Mesendoderm (in vitro differentiated cells): Measurements from ENCODE around the gene STARD8.
"Not testable (repeated sequence)": the region's sequence is repeated elsewhere in the genome, so short reads cannot be mapped to it uniquely, and the experiment has no call there.

Experiments
- DNase-seq: peaks from one replicate; pipeline ENCODE4 v3.0.0; 2013
- H2AK5ac ChIP-seq: 2 replicates; pipeline ENCODE4 v1.6.1; 2013; ENCODE audit warnings: low read length, inconsistent platforms
- H2BK120ac ChIP-seq: 2 replicates; pipeline ENCODE4 v1.6.1; 2013; ENCODE audit warnings: low read depth, mild to moderate bottlenecking, low read length, moderate library complexity, mixed read lengths
- H2BK15ac ChIP-seq: replicated peaks from 2 replicates; pipeline ENCODE4 v1.6.1; 2013; ENCODE audit warnings: low read depth, mild to moderate bottlenecking, moderate library complexity
- H2BK5ac ChIP-seq: 2 replicates; pipeline ENCODE4 v1.6.1; 2013; ENCODE audit warnings: low read length, inconsistent platforms
- H3K18ac ChIP-seq: 2 replicates; pipeline ENCODE4 v1.6.1; 2013; ENCODE audit warnings: mild to moderate bottlenecking, low read length, mixed read lengths
- H3K23ac ChIP-seq: one replicate; pipeline ENCODE4 v1.6.1; 2013; ENCODE audit warnings: low read length
- H3K27ac ChIP-seq: 2 replicates; pipeline ENCODE4 v1.5.1; 2013; ENCODE audit warnings: low read depth, mild to moderate bottlenecking, inconsistent platforms, low read length, moderate library complexity
- H3K27me3 ChIP-seq: 2 replicates; pipeline ENCODE4 v1.6.1; 2013; ENCODE audit warnings: low read length, control low read depth, mild to moderate bottlenecking, inconsistent platforms; ENCODE audit not compliant: insufficient read depth, poor library complexity
- H3K36me3 ChIP-seq: 2 replicates; pipeline ENCODE4 v1.6.1; 2013; ENCODE audit warnings: low read length, inconsistent platforms; ENCODE audit not compliant: control insufficient read depth, insufficient read depth
- H3K4ac ChIP-seq: one replicate; pipeline ENCODE4 v1.6.1; 2013; ENCODE audit warnings: low read depth, mild to moderate bottlenecking, low read length, moderate library complexity
- H3K4me1 ChIP-seq: 2 replicates; pipeline ENCODE4 v1.6.1; 2013; ENCODE audit warnings: low read depth, low read length, inconsistent platforms; ENCODE audit not compliant: control insufficient read depth
- H3K4me2 ChIP-seq: 2 replicates; pipeline ENCODE4 v1.6.1; 2013; ENCODE audit warnings: low read length
- H3K4me3 ChIP-seq: 2 replicates; pipeline ENCODE4 v1.5.1; 2013; ENCODE audit warnings: mild to moderate bottlenecking, low read length
- H3K56ac ChIP-seq: one replicate; pipeline ENCODE4 v1.6.1; 2013; ENCODE audit warnings: low read length
- H3K79me1 ChIP-seq: 2 replicates; pipeline ENCODE4 v1.6.1; 2013; ENCODE audit warnings: low read length, inconsistent platforms
- H3K79me2 ChIP-seq: 2 replicates; pipeline ENCODE4 v1.6.1; 2013; ENCODE audit warnings: mild to moderate bottlenecking, low read length; ENCODE audit not compliant: control insufficient read depth, insufficient read depth
- H3K9ac ChIP-seq: 2 replicates; pipeline ENCODE4 v1.6.1; 2013; ENCODE audit warnings: low read length, inconsistent platforms
- H4K5ac ChIP-seq: one replicate; pipeline ENCODE4 v1.6.1; 2013; ENCODE audit warnings: low read length
- H4K8ac ChIP-seq: one replicate; pipeline ENCODE4 v1.6.1; 2013; ENCODE audit warnings: low read depth, mild to moderate bottlenecking, control low read depth, low read length, moderate library complexity
- WGBS: extraction: QIAGEN DNeasy Blood & Tissue Kit; methylation state at CpG from one replicate; pipeline ENCODE4 v1.1.7; 2013; ENCODE audit warnings: low lambda C conversion rate, missing lambda C conversion rate; ENCODE audit not compliant: insufficient coverage; ENCODE audit errors: extremely low coverage; 5-methylcytosine and 5-hydroxymethylcytosine counted together

STARD8 gene

GRCh38 chrX:68627986-68628385 lies 19.5 kb upstream of the STARD8 start:
- Histone ChIP-seq H3K4ac (no peak overlapping the region), H2BK5ac (no peak overlapping the region), H4K8ac (no peak overlapping the region), H2AK5ac (no peak overlapping the region), H2BK15ac (no peak overlapping the region), H3K18ac (no peak overlapping the region), H3K4me3 (no peak overlapping the region), H3K56ac (no peak overlapping the region), H3K27ac (no peak overlapping the region), H2BK120ac (no peak overlapping the region), H4K5ac (no peak overlapping the region), H3K79me1 (no peaks in the 10 kb centered on the region), H3K27me3 (no peaks in the 10 kb centered on the region), H3K79me2 (no peaks in the 10 kb centered on the region), H3K4me1 (no peaks in the 10 kb centered on the region), H3K36me3 (no peaks in the 10 kb centered on the region), H3K4me2 (no peak overlapping the region), H3K23ac (no peak overlapping the region), H3K9ac (no peak overlapping the region)
- DNase-seq = no peak
- WGBS = no CpG with 5 or more reads among the region's 5 CpGs

GRCh38 chrX:68629936-68630335 lies 17.5 kb upstream of the STARD8 start:
- not testable (repeated sequence) for DNase-seq, H3K4me2 ChIP-seq, H2BK5ac ChIP-seq, H4K5ac ChIP-seq, H3K23ac ChIP-seq, H3K4me3 ChIP-seq, H3K4me1 ChIP-seq, H2AK5ac ChIP-seq, H2BK120ac ChIP-seq, H4K8ac ChIP-seq, H3K79me1 ChIP-seq, H3K56ac ChIP-seq, H3K18ac ChIP-seq, H3K27me3 ChIP-seq, H3K79me2 ChIP-seq, H3K4ac ChIP-seq, H3K36me3 ChIP-seq, H3K9ac ChIP-seq, H2BK15ac ChIP-seq, H3K27ac ChIP-seq
- WGBS = no CpG with 5 or more reads among the region's 7 CpGs

GRCh38 chrX:68631336-68631735 lies 16.1 kb upstream of the STARD8 start:
- no CpG with 5 or more reads among the region's 4 CpGs for WGBS

GRCh38 chrX:68632491-68632890 lies 15.0 kb upstream of the STARD8 start:
- Histone ChIP-seq H3K4me3 (no peak overlapping the region), H2BK5ac (no peak overlapping the region), H2BK120ac (no peak overlapping the region), H2AK5ac (no peak overlapping the region), H3K4me1 (no peaks in the 10 kb centered on the region), H4K5ac (no peak overlapping the region), H4K8ac (no peak overlapping the region), H3K23ac (no peak overlapping the region), H3K9ac (no peak overlapping the region), H3K36me3 (no peaks in the 10 kb centered on the region), H3K4ac (no peak overlapping the region), H3K27me3 (no peaks in the 10 kb centered on the region), H3K79me2 (no peaks in the 10 kb centered on the region), H3K27ac (no peak overlapping the region), H3K56ac (no peak overlapping the region), H3K79me1 (no peaks in the 10 kb centered on the region), H2BK15ac (no peak overlapping the region), H3K4me2 (no peak overlapping the region), H3K18ac (no peak overlapping the region)
- DNase-seq = no peak
- WGBS = no CpG with 5 or more reads among the region's 2 CpGs

More at GRCh38 chrX:68631336-68631735, 16.1 kb upstream of the STARD8 start:
- Histone ChIP-seq H3K79me2 (no peaks in the 10 kb centered on the region), H3K23ac (no peak overlapping the region), H3K18ac (no peak overlapping the region), H2BK5ac (no peak overlapping the region), H3K27me3 (no peaks in the 10 kb centered on the region), H4K5ac (no peak overlapping the region), H2BK15ac (no peak overlapping the region), H3K79me1 (no peaks in the 10 kb centered on the region), H3K4me1 (no peaks in the 10 kb centered on the region), H3K56ac (no peak overlapping the region), H3K4ac (no peak overlapping the region), H2BK120ac (no peak overlapping the region), H3K27ac (no peak overlapping the region), H3K36me3 (no peaks in the 10 kb centered on the region), H2AK5ac (no peak overlapping the region), H3K4me2 (no peak overlapping the region), H3K9ac (no peak overlapping the region), H4K8ac (no peak overlapping the region), H3K4me3 (no peak overlapping the region)
- no peak for DNase-seq

GRCh38 chrX:68633981-68634380 lies 13.5 kb upstream of the STARD8 start:
- Histone ChIP-seq H3K18ac (no peak overlapping the region), H3K4me1 (no peaks in the 10 kb centered on the region), H3K4ac (no peak overlapping the region), H3K79me2 (no peaks in the 10 kb centered on the region), H4K8ac (no peak overlapping the region), H2BK5ac (no peak overlapping the region), H3K56ac (no peak overlapping the region), H3K79me1 (no peaks in the 10 kb centered on the region), H2BK120ac (no peak overlapping the region), H3K4me2 (no peak overlapping the region), H3K4me3 (no peak overlapping the region), H3K23ac (no peak overlapping the region), H3K27ac (no peak overlapping the region), H3K27me3 (no peaks in the 10 kb centered on the region), H2AK5ac (no peak overlapping the region), H3K36me3 (no peaks in the 10 kb centered on the region), H4K5ac (no peak overlapping the region), H3K9ac (no peak overlapping the region), H2BK15ac (no peak overlapping the region)
- WGBS = no CpG with 5 or more reads among the region's 2 CpGs
- DNase-seq = no peak

GRCh38 chrX:68634649-68635227 lies 12.7 kb upstream of the STARD8 start:
- Histone ChIP-seq H3K4me1 (no peaks in the 10 kb centered on the region), H3K4ac (no peak overlapping the region), H3K27me3 (no peaks in the 10 kb centered on the region), H3K56ac (no peak overlapping the region), H3K4me3 (no peak overlapping the region), H3K4me2 (no peak overlapping the region), H3K9ac (no peak overlapping the region), H2AK5ac (no peak overlapping the region), H2BK120ac (no peak overlapping the region), H2BK5ac (no peak overlapping the region), H3K23ac (no peak overlapping the region), H2BK15ac (no peak overlapping the region), H3K36me3 (no peaks in the 10 kb centered on the region), H3K18ac (no peak overlapping the region), H3K27ac (no peak overlapping the region), H3K79me2 (no peaks in the 10 kb centered on the region), H4K8ac (no peak overlapping the region), H4K5ac (no peak overlapping the region), H3K79me1 (no peaks in the 10 kb centered on the region)
- WGBS = no CpG with 5 or more reads among the region's 2 CpGs
- DNase-seq = no peak
